ENCODE data around the gene RIMKLB. TPM values are rescaled to one million over a fixed set of nuclear protein-coding genes. Genes with fewer than 3 reads are reported as not detected.

The RIMKLB gene
- total and polyA plus RNA-seq, 10 of the 15 experiments (the other 5 are each of a cell fraction or from before 2014, with no cell fraction given), result 0.15 to 0.83 (median 0.46) TPM

DNA sequence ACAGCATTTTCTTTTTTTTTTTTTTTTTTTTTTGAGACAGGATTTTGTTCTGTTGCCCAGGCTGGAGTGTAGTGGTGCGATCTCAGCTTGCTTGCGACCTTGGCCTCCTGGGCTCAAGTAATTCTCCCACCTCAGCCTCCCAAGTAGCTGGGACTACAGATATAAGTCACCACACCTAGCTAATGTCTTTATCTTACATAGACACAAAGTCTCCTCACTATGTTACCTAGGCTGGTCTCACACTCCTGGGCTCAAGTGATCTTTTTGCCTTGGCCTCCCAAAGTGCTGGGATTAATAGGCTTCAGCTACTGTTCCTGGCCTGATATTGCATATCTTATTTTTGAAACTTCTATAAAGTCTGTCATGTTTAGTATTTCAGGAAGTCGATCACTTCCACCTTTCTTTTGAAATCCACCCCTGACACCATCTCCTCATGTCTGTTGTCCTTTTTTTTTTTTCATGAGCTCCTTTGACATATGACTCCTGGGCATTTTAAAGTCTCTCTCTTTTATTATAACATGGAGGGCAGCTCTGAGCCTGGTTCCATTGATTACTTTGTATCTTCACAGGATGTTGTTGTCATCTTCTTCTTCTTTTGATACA is 118.8 kb downstream of the RIMKLB start:
- 84% methylated on average over 3 of the region's 3 CpGs for WGBS (ENCODE audit: insufficient coverage, insufficient replicate concordance, low lambda C conversion rate, missing lambda C conversion rate)
- Histone ChIP-seq H2AFZ (ENCODE audit: control insufficient read depth, low read depth, low read length) (no peak overlapping the region), H3K27me3 (replicated peaks in 1 of 2; ENCODE audit: control insufficient read depth in 2 of 2, insufficient read depth in 2 of 2, low read length in 1 of 2) (0 out of 4 replicates have a peak, but pooled peaks cover 0 to 1% of the 10 kb centered on the region in 2 experiments), H3K9ac (ENCODE audit: control insufficient read depth, insufficient read depth, low read length) (no peak overlapping the region), H3K4me1 (ENCODE audit: control insufficient read depth, insufficient read depth, low read length) (no peaks in the 10 kb centered on the region), H3K4me3 (no peak overlapping the region), H3K27ac (ENCODE audit: control insufficient read depth, insufficient read depth) (no peak overlapping the region), H3K36me3 (ENCODE audit: control insufficient read depth in 2 of 2, insufficient read depth in 2 of 2, low read length in 1 of 2) (no peaks in the 10 kb centered on the region), H3K4me2 (ENCODE audit: control insufficient read depth, insufficient read depth) (no peak overlapping the region), H3K9me3 (replicated peaks; ENCODE audit: control insufficient read depth, insufficient read depth, low read length) (no peaks in the 10 kb centered on the region), H4K20me1 (ENCODE audit: control insufficient read depth, insufficient read depth) (no peaks in the 10 kb centered on the region), H3K79me2 (ENCODE audit: control insufficient read depth, insufficient read depth, low read length) (no peaks in the 10 kb centered on the region)
- FAIRE-seq (no peak), ATAC-seq (no peak), DNase-seq (ENCODE audit: low read depth, low spot score) (no peak)
- ChIA-PET RAD21 (ENCODE audit: unreplicated experiment) (interaction anchor here (0.8 to 1.4 kb wide), 2 partner anchors 30 to 159 kb away, joined by 3 to 4 read pairs; no protein-coding TSS in a partner anchor), CTCF (no interaction called here), POLR2A (interaction anchor here (0.6 kb wide), 1 partner anchor 1243 kb away, joined by 8 read pairs; no protein-coding TSS in a partner anchor), SMC1A (ENCODE audit: uncharacterized antibody, unreplicated experiment) (interaction anchor here (0.9 kb wide), 1 partner anchor 342 kb away, joined by 3 read pairs; no protein-coding TSS in a partner anchor)
- TF ChIP-seq RAD51 (IDR thresholded peaks at IDR 0.05) (no peak), BCL11A (IDR thresholded peaks at IDR 0.05; ENCODE audit: low read depth, low read length) (no peak), HDAC6 (IDR thresholded peaks at IDR 0.05; ENCODE audit: unreplicated experiment) (no peak), DPF2 (IDR thresholded peaks at IDR 0.05) (no peak), SMAD1 (IDR thresholded peaks at IDR 0.05; ENCODE audit: low read depth, partially characterized antibody) (no peak)
- TF ChIP-seq, protein P1, sequence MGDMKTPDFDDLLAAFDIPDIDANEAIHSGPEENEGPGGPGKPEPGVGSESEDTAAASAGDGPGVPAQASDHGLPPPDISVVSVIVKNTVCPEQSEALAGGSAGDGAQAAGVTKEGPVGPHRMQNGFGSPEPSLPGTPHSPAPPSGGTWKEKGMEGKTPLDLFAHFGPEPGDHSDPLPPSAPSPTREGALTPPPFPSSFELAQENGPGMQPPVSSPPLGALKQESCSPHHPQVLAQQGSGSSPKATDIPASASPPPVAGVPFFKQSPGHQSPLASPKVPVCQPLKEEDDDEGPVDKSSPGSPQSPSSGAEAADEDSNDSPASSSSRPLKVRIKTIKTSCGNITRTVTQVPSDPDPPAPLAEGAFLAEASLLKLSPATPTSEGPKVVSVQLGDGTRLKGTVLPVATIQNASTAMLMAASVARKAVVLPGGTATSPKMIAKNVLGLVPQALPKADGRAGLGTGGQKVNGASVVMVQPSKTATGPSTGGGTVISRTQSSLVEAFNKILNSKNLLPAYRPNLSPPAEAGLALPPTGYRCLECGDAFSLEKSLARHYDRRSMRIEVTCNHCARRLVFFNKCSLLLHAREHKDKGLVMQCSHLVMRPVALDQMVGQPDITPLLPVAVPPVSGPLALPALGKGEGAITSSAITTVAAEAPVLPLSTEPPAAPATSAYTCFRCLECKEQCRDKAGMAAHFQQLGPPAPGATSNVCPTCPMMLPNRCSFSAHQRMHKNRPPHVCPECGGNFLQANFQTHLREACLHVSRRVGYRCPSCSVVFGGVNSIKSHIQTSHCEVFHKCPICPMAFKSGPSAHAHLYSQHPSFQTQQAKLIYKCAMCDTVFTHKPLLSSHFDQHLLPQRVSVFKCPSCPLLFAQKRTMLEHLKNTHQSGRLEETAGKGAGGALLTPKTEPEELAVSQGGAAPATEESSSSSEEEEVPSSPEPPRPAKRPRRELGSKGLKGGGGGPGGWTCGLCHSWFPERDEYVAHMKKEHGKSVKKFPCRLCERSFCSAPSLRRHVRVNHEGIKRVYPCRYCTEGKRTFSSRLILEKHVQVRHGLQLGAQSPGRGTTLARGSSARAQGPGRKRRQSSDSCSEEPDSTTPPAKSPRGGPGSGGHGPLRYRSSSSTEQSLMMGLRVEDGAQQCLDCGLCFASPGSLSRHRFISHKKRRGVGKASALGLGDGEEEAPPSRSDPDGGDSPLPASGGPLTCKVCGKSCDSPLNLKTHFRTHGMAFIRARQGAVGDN (IDR thresholded peaks at IDR 0.05), result no peak
- TF ChIP-seq, protein P2, sequence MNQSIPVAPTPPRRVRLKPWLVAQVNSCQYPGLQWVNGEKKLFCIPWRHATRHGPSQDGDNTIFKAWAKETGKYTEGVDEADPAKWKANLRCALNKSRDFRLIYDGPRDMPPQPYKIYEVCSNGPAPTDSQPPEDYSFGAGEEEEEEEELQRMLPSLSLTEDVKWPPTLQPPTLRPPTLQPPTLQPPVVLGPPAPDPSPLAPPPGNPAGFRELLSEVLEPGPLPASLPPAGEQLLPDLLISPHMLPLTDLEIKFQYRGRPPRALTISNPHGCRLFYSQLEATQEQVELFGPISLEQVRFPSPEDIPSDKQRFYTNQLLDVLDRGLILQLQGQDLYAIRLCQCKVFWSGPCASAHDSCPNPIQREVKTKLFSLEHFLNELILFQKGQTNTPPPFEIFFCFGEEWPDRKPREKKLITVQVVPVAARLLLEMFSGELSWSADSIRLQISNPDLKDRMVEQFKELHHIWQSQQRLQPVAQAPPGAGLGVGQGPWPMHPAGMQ (IDR thresholded peaks at IDR 0.05; ENCODE audit: borderline replicate concordance), result no peak
- TF ChIP-seq, protein P3, sequence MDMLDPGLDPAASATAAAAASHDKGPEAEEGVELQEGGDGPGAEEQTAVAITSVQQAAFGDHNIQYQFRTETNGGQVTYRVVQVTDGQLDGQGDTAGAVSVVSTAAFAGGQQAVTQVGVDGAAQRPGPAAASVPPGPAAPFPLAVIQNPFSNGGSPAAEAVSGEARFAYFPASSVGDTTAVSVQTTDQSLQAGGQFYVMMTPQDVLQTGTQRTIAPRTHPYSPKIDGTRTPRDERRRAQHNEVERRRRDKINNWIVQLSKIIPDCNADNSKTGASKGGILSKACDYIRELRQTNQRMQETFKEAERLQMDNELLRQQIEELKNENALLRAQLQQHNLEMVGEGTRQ (IDR thresholded peaks at IDR 0.05; ENCODE audit: borderline replicate concordance, low read depth, low read length), result no peak
- TF ChIP-seq, protein P4, sequence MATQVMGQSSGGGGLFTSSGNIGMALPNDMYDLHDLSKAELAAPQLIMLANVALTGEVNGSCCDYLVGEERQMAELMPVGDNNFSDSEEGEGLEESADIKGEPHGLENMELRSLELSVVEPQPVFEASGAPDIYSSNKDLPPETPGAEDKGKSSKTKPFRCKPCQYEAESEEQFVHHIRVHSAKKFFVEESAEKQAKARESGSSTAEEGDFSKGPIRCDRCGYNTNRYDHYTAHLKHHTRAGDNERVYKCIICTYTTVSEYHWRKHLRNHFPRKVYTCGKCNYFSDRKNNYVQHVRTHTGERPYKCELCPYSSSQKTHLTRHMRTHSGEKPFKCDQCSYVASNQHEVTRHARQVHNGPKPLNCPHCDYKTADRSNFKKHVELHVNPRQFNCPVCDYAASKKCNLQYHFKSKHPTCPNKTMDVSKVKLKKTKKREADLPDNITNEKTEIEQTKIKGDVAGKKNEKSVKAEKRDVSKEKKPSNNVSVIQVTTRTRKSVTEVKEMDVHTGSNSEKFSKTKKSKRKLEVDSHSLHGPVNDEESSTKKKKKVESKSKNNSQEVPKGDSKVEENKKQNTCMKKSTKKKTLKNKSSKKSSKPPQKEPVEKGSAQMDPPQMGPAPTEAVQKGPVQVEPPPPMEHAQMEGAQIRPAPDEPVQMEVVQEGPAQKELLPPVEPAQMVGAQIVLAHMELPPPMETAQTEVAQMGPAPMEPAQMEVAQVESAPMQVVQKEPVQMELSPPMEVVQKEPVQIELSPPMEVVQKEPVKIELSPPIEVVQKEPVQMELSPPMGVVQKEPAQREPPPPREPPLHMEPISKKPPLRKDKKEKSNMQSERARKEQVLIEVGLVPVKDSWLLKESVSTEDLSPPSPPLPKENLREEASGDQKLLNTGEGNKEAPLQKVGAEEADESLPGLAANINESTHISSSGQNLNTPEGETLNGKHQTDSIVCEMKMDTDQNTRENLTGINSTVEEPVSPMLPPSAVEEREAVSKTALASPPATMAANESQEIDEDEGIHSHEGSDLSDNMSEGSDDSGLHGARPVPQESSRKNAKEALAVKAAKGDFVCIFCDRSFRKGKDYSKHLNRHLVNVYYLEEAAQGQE (IDR thresholded peaks at IDR 0.05; ENCODE audit: low read depth, low read length), result no peak
- no TSS peak for BruUV-seq (replicated peaks)
- intact Hi-C loops (cut with micrococcal nuclease; ENCODE audit: unreplicated experiment), result no loop called here
- in situ Hi-C loops (cut with MboI), result no loop called here
